Measurements from ENCODE around the gene FGFBP2. TPM values are rescaled to one million over a fixed set of nuclear protein-coding genes. Genes with fewer than 3 reads are reported as not detected.
A peak's percentile ranks its signal among the peaks of the same experiment; 100 is the strongest.

FGFBP2 gene, protein sequence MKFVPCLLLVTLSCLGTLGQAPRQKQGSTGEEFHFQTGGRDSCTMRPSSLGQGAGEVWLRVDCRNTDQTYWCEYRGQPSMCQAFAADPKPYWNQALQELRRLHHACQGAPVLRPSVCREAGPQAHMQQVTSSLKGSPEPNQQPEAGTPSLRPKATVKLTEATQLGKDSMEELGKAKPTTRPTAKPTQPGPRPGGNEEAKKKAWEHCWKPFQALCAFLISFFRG
- 0.23 TPM for total RNA-seq (2013)
- polyA plus RNA-seq (1 to 10 TPM in 1 of 3 donors, under 1 TPM in 1, not detected in 1; 0.61 to 1.1 TPM), polyA minus RNA-seq (not detected in 2 replicates), total RNA-seq (0 to 0.23 (median 0) reads per million in 11 experiments)

DNA sequence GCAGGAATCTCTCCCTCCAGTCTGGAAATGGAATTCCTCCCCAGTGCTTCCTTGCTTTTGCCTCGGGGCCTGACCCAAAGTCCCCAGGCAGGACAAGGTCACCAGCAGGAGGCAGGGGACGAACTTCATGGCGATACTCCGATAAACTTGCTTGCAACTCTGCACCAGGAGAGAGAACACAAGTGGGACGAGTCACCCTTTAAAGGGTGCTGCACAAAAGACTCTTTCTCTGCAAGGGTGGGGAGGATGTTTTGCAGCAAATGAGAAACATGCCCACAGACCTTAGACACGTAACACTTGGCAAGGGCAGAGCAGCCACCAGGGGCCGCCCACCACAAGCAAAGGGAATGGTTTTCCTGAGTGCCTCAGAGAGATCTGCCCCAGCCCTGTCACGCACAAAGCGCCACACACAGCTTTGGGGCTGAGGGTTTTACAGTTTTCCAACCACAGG lies at the start of gene FGFBP2:
TSS of gene FGFBP2 (minus strand) at position 175 of the 451 bp plus-strand sequence. CDS start at position 129, 46 bp downstream.
- intact Hi-C loops (cut with micrococcal nuclease) = no loop called here

DNA sequence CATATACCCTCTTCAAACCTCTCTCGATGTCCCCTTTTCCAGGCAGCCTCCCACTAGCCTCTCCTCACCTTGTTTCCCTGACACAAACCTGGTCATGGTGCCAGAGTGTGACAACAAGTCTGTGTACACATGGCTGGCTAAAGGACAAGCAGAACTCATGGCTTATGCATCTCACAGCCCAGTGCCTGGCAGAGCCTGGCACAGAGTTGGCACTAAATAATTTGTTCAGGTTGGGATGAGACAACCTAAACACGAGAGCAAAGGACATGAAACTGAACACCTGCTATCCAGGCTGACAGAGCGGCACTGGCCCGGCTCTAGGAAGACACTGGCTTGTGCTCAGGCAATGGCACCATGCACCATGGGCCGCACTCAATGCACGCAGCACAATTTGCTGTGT lies 48.2 kb upstream of the FGFBP2 start:
- 97% methylated on average over 4 of the region's 6 CpGs for WGBS (ENCODE audit: insufficient coverage)
- Mint-ChIP-seq H3K4me3 (no peak overlapping the region), H3K27ac (peak overlapping the region in 2 of 7 donors; percentile 43 to 78)

More for the DNA sequence above, at the start of gene FGFBP2:
- no peaks in the 10 kb centered on the region for H3K27me3 Mint-ChIP-seq (ENCODE audit: low read depth in 3 of 3)
- peak within 1 kb of the TSS; percentile 29 for H2AFZ ChIP-seq (ENCODE audit: insufficient read depth, low read depth, low read length, poor library complexity, severe bottlenecking)
- H3K9ac ChIP-seq (ENCODE audit: insufficient read depth, low read length, poor library complexity, severe bottlenecking) = no peak within 1 kb of the TSS
- TF ChIP-seq, protein P1, sequence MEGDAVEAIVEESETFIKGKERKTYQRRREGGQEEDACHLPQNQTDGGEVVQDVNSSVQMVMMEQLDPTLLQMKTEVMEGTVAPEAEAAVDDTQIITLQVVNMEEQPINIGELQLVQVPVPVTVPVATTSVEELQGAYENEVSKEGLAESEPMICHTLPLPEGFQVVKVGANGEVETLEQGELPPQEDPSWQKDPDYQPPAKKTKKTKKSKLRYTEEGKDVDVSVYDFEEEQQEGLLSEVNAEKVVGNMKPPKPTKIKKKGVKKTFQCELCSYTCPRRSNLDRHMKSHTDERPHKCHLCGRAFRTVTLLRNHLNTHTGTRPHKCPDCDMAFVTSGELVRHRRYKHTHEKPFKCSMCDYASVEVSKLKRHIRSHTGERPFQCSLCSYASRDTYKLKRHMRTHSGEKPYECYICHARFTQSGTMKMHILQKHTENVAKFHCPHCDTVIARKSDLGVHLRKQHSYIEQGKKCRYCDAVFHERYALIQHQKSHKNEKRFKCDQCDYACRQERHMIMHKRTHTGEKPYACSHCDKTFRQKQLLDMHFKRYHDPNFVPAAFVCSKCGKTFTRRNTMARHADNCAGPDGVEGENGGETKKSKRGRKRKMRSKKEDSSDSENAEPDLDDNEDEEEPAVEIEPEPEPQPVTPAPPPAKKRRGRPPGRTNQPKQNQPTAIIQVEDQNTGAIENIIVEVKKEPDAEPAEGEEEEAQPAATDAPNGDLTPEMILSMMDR (IDR thresholded peaks at IDR 0.05) = no peak
- H3K9me3 ChIP-seq (replicated peaks in 1 of 2; ENCODE audit: control insufficient read depth in 1 of 2, insufficient read depth in 1 of 2, low read length in 2 of 2) = no peaks in the 10 kb centered on the region
- DNase-seq = peak in 1 of 3 donors; percentile 21
- peaks cover 0 to 4% (median 0%) of the 10 kb centered on the region in 7 donors for H3K9me3 Mint-ChIP-seq
- peaks cover 17 to 21% of the 10 kb centered on the region in 2 donors for H3K4me1 ChIP-seq (ENCODE audit: control insufficient read depth in 1 of 2, insufficient read depth in 2 of 2, low read length in 2 of 2)
- H3K4me3 Mint-ChIP-seq = peak within 1 kb of the TSS in 1 of 2 donors; percentile 54
- no peak within 1 kb of the TSS for H3K4me2 ChIP-seq (replicated peaks; ENCODE audit: extremely low read depth, low read length, poor library complexity, severe bottlenecking)
- peak within 1 kb of the TSS in 2 of 7 donors; percentile 15 to 76 for H3K27ac Mint-ChIP-seq
- no peak within 1 kb of the TSS for H3K4me3 ChIP-seq (replicated peaks in 1 of 3; ENCODE audit: low read depth in 2 of 3, low read length in 3 of 3)
- H3K27me3 ChIP-seq (ENCODE audit: control insufficient read depth in 2 of 2, insufficient read depth in 2 of 2, low read length in 2 of 2) = no peaks in the 10 kb centered on the region
- no peaks in the 10 kb centered on the region for H3K36me3 ChIP-seq (replicated peaks in 1 of 2; ENCODE audit: control insufficient read depth in 1 of 2, insufficient read depth in 2 of 2, low read length in 2 of 2)
- no peaks in the 10 kb centered on the region for H3K79me2 ChIP-seq (ENCODE audit: insufficient read depth, low read length)
- no peak within 1 kb of the TSS for H3K27ac ChIP-seq (ENCODE audit: low read depth in 1 of 2, low read length in 2 of 2)
- no peaks in the 10 kb centered on the region for H4K20me1 ChIP-seq (ENCODE audit: insufficient read depth, low read length)
- WGBS (ENCODE audit: insufficient coverage) = 39% methylated on average over 8 of the region's 9 CpGs
- H3K36me3 Mint-ChIP-seq = no peaks in the 10 kb centered on the region
- peaks cover 26% of the 10 kb centered on the region for H3K4me1 Mint-ChIP-seq

More for the DNA sequence above, 48.2 kb upstream of the FGFBP2 start:
- Histone ChIP-seq H3K27me3 (ENCODE audit: control insufficient read depth in 2 of 2, insufficient read depth in 2 of 2, low read length in 2 of 2) (no peaks in the 10 kb centered on the region), H3K9ac (ENCODE audit: insufficient read depth, low read length, poor library complexity, severe bottlenecking) (no peak overlapping the region), H2AFZ (ENCODE audit: insufficient read depth, low read depth, low read length, poor library complexity, severe bottlenecking) (no peak overlapping the region), H3K79me2 (ENCODE audit: insufficient read depth, low read length) (no peaks in the 10 kb centered on the region), H4K20me1 (ENCODE audit: insufficient read depth, low read length) (no peaks in the 10 kb centered on the region), H3K27ac (ENCODE audit: low read depth in 1 of 2, low read length in 2 of 2) (no peak overlapping the region), H3K4me3 (replicated peaks in 1 of 3; ENCODE audit: low read depth in 2 of 3, low read length in 3 of 3) (no peak overlapping the region), H3K4me2 (replicated peaks; ENCODE audit: extremely low read depth, low read length, poor library complexity, severe bottlenecking) (no peak overlapping the region), H3K4me1 (ENCODE audit: control insufficient read depth in 1 of 2, insufficient read depth in 2 of 2, low read length in 2 of 2) (no peaks in the 10 kb centered on the region), H3K36me3 (replicated peaks in 1 of 2; ENCODE audit: control insufficient read depth in 1 of 2, insufficient read depth in 2 of 2, low read length in 2 of 2) (no peaks in the 10 kb centered on the region), H3K9me3 (replicated peaks in 1 of 2; ENCODE audit: control insufficient read depth in 1 of 2, insufficient read depth in 1 of 2, low read length in 2 of 2) (no peaks in the 10 kb centered on the region)
- peaks cover 0 to 1% (median 0%) of the 10 kb centered on the region in 3 donors for H3K27me3 Mint-ChIP-seq (ENCODE audit: low read depth in 3 of 3)
- no peaks in the 10 kb centered on the region for H3K9me3 Mint-ChIP-seq
- no peak for DNase-seq
- no peaks in the 10 kb centered on the region for H3K36me3 Mint-ChIP-seq
- TF ChIP-seq, protein P1 (IDR thresholded peaks at IDR 0.05) = no peak
- intact Hi-C loops (cut with micrococcal nuclease) = no loop called here
- H3K4me1 Mint-ChIP-seq = no peaks in the 10 kb centered on the region

Data from CD14-positive monocyte (primary cell).